HL-60 (cell line): Measurements from ENCODE around the gene FNDC3B.

Source experiments
- POLR2AphosphoS5 ChIP-seq: IDR thresholded peaks from 2 replicates; pipeline ENCODE4 v1.6.1; 2012; ENCODE audit warnings: low read depth
- TF ChIP-seq, protein P1 (sequence below): IDR thresholded peaks from one replicate; pipeline ENCODE4 v1.5.1; 2011; ENCODE audit warnings: low read length, control low read depth, inconsistent platforms; ENCODE audit not compliant: insufficient read depth

DNA sequence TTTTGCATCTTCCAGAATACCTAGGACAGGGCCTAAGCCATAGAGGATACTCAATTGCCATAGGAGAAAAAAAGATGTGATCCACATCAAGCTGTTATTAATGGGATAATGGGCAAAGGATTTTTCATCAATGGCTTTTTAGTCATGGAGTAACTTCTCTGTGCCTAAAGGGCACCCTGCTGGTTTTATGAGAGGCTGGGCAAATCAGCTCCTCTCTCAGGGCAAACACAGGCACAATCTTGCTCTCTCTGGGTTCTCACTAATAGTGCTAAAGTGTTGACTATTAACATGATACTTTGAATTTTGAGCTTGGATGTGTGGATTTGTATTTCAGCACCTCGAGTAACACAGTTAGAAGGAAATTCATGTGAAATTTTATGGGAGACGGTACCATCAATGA is 341.3 kb downstream of the FNDC3B start:
- TF ChIP-seq, protein P1, sequence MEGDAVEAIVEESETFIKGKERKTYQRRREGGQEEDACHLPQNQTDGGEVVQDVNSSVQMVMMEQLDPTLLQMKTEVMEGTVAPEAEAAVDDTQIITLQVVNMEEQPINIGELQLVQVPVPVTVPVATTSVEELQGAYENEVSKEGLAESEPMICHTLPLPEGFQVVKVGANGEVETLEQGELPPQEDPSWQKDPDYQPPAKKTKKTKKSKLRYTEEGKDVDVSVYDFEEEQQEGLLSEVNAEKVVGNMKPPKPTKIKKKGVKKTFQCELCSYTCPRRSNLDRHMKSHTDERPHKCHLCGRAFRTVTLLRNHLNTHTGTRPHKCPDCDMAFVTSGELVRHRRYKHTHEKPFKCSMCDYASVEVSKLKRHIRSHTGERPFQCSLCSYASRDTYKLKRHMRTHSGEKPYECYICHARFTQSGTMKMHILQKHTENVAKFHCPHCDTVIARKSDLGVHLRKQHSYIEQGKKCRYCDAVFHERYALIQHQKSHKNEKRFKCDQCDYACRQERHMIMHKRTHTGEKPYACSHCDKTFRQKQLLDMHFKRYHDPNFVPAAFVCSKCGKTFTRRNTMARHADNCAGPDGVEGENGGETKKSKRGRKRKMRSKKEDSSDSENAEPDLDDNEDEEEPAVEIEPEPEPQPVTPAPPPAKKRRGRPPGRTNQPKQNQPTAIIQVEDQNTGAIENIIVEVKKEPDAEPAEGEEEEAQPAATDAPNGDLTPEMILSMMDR = no peak
- TF ChIP-seq POLR2AphosphoS5 = no peak
